HG03196 (cell line): ENCODE data around the gene CPNE9.
"Not testable (repeated sequence)": the region's sequence is repeated elsewhere in the genome, so short reads cannot be mapped to it uniquely, and the experiment has no call there.

Experiments
- ATAC-seq: cut with Tn5 transposase; IDR thresholded peaks from one replicate; pipeline ENCODE4 v1.9.1; 2021; ENCODE audit not compliant: unreplicated experiment

Gene CPNE9

DNA sequence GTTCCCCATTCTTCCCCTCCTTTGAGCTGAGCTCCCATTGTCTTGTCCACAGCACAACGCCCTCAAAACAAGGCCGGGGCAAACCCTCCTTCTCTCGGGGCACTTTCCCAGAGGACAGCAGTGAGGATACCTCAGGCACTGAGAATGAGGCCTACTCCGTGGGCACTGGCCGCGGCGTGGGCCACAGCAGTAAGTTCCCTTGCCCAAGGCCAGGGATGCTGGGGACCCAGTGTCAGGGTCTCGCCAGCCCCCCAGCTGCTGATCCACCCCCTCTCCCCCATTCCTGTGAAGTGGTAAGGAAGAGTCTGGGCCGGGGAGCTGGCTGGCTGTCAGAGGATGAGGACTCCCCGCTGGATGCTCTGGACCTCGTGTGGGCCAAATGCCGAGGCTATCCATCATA lies 41.9 kb downstream of the CPNE9 start:
- no peak for ATAC-seq

DNA sequence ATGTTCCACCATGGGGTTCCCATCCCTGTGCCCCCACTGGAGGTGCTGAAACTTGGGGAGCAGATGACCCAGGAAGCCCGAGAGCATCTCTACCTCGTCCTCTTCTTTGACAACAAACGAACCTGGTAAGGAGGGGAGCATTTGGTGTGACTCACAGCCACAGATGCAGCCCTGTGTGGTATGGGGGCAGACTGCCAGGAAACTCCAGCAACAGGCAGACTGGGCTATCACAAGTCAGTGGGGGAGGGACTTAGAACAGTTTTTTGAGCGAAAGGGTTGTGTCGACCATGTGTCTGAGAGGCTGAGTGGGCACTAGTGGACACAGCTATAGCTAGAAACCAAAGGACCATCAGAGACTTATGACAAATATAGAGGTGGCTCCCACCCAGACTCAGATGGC lies 42.7 kb downstream of the CPNE9 start:
- no peak for ATAC-seq

DNA sequence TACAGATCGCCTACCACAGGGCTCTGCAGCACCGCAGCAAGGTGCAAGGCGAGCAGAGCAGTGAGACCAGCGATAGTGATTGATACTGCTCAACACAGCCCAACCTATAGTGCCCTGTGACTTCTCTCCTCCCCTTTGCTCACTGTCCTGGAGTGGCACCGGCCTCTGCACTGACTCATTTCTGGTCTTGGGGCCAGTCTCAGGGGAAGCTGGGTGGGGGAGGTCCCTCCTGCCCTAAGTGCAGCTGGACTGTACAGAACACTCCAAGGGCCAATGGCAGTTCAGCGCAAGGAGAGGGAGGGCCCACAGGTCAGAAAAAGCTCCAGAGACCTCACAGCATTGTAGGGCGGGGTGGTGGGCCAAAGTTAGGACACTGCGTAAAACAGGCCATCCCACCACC lies 43.6 kb downstream of the CPNE9 start:
- no peak for ATAC-seq

DNA sequence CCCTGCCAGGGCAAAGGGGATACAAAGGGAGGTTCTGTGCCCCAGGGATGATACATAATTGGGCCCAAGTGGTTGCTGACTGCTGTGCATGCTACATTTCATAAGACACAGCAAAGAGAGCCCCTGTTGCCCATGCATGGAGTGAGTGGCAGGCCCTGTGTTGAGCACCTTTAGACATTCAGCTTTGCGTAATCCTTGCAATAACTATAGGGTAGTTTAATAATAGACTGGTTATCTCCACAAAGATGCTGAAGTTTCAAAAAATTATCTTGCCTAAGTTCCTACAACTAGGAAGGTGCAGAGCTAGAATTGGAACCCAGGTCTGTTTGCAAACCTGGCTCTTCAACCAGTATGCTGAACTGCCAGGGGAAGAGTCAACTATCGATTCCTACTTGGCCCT lies 44.4 kb downstream of the CPNE9 start:
- no peak for ATAC-seq

DNA sequence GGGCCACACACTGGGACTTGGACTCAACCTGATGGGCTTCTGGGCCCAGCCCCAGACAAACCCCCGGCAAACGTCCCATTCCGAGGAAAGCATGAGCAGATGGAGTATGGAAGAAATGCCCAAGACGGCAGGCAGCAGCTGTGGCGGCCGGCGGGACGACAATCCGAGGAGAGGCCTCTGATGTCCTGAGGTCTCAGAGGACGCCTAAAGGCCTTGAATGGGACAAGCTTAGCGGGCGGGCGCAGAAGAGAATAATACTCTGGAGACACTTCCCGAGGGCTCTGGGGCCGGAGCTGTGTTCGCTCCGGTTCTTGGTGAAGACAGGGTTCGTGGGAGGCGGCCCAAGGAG lies 45.6 kb downstream of the CPNE9 start:
- no peak for ATAC-seq

DNA sequence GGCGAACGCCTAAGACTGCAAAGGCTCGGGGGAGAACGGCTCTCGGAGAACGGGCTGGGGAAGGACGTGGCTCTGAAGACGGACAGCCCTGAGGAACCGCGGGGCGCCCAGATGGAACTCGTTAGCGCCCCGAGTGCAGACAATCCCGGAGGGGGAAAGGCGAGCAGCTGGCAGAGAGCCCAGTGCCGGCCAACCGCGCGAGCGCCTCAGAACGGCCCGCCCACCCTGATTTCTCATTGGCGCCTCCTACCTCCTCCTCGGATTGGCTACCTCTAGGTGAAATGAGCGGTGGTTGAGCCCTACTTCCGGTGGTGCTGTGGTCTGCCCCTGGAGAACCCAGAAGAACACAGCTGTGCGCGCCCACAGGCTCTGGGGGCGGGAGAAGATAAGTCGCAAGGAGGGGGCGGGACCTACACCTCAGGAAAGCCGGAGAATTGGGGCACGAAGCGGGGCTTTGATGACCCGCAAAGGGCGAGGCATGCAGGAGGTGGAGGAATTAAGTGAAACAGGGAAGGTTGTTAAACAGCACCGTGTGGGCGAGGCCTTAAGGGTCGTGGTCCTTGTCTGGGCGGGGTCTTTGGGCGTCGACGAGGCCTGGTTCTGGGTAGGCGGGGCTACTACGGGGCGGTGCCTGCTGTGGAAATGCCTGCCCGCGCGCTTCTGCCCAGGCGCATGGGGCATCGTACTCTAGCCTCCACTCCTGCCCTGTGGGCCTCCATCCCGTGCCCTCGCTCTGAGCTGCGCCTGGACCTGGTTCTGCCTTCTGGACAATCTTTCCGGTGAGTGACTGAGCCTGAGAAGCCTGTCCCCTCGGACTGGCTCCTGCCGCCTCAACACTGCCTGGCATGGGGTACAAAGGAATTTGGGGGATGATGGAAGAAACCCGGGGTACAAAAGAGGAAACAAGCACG lies 46.3 kb downstream of the CPNE9 start, which contains the start of gene OGG1:
Gene OGG1 (plus strand): TSS at position 308 of the 911 bp plus-strand sequence. CDS start 335 bp downstream, at position 643.
- peak; percentile 84 for ATAC-seq

DNA sequence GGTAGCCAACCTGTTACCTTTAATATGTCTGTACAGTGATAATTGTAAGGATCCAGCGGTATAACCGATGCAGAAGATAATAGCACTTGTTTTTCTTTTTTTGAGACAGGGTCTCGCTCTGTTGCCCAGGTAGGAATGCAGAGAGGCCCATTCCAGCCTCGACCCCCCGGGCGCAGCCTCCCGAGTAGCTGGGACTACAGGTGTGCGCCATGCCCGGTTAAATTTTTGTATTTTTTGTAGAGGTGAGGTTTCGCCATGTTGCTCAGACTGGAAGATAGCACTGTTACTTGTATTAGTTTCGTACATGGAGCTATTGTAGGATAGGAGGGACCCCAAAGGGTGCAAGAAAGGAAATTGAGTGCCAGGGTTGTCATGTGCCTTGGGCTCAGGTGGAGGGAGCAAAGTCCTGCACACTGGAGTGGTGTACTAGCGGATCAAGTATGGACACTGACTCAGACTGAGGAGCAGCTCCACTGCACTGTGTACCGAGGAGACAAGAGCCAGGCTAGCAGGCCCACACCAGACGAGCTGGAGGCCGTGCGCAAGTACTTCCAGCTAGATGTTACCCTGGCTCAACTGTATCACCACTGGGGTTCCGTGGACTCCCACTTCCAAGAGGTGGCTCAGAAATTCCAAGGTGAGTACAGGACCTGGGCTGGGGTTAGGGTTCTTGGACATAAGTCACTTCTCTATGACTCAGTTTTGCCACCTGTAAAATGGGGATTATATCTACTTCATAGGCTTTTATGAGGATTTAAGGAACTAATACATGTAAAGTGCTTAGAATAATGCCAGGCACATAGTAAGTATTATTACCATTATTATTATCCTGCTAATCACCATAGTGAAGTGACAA lies 47.2 kb downstream of the CPNE9 start:
- no peak for ATAC-seq

DNA sequence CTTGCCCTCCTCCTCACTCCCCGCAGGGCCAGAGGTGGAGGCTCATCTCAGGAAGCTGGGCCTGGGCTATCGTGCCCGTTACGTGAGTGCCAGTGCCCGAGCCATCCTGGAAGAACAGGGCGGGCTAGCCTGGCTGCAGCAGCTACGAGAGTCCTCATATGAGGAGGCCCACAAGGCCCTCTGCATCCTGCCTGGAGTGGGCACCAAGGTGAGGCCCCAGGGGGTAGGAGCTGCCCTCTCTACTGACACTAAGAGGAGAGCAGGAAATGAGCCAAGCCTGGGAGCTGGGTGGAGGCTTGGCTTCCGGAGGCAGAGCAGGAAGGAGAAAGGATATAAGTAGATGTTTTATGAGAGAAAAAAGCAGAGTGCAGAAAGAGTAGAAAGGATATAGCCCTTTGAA lies 51.0 kb downstream of the CPNE9 start:
- no peak for ATAC-seq

DNA sequence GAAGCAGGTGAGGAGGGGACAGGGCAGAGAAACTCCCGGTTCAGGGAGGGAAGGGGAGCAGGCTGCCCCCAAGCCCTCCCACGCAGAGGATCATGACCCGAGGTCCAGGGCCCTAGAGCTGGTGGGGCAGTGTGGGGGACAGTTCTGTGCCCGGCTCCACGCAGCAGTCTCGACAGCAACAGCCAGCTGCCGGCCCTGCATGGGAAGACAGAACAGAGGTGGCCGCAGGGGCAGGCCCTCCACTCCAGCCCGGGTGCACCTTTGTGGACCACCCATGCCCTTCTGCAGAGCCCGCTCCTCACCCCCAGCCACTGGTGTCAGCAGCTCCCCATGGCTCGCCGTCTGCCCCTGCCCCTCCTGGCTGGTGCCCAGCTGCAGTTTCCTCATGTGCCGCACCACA lies 53.8 kb downstream of the CPNE9 start:
- ATAC-seq: no peak

DNA sequence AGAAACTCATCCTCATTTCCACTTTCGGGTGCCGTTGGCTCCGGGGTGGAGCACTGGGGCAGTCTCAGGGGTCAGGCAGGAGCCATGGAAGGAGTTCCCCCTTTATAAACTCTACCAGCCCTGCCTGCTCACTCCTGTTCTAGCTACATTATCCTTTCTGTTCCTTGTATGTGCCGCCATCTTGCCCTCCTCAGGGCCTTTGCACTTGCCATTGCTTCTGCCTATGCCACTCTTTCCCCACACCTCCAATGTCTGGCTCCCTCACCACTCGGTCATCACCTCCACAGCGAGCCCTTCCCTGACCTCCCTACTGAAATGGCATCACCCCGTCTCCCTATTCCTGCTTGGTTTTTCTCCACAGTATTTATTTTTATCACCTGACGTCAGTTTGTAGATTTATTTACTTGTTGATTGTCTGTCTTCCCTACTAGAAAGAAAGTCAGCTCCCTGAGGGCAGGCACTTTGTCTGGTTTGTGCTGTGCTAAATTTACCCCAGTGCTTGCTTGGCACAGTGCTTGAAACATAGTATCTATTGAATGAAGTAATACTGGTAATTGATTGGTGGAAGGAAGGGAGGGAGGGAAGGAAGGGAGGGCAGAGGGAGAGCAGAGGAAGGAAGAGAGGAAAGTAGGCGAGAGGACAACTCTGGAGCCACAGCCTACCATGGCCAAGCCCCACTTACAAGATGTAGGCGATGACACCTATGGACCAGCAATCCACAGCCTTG lies 57.3 kb downstream of the CPNE9 start:
- ATAC-seq: no peak

DNA sequence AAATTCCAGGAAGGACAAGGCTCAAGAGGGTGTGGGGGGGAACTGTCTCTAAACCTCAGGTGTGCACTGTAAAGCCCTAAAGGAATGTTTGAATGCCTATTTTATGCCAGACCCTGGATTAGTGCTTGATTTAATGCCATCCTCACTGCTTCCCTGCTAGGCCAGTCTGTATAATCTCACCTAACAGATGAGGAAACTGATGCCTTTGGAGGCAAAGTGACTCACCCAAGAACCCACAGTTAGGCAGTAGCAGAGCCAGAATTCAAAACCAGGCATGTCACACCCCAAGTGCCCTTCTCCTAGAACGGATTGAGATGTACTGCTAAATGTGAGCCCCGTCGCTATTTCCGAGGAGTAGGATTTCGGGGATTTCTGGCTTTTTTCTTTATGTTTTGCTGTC lies 58.3 kb downstream of the CPNE9 start:
- no peak for ATAC-seq

DNA sequence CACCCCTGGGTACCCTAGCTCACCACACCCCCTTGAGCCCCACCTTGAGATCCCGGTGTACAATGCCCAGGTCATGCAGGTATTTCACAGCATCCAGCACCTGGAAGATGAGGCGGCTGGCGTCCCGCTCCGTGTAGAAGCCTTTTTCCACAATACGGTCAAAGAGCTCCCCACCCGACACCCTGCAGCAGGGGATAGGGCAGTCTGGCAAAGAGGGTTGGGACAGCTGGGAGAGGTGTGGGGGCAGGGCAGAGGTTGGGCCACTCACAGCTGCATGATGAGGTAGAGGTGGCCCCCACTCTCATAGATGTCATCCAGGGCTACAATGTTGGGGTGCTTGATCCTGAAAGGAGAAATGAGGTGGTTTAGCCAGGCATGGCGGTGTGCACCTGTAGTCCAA lies 59.2 kb downstream of the CPNE9 start:
- no peak for ATAC-seq

DNA sequence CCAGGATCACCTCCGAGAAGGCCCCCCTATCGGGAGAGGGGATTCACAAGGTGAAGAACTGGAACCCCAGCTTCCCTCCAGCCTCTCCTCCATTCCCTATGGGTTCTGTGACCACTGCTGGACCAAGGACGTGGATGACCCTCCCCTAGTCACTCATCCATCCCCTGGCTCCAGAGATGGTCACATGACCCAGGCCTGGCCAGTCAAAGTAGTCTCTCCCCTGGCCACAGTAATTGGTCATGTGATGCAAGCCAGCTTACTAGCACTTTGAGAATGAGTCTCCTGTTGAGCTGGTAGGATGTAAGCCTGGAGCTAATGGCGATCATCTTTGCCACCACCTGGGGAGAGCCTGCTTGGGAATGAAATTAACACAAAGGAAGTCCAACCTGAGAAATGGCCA lies 62.2 kb downstream of the CPNE9 start:
- ATAC-seq: no peak

DNA sequence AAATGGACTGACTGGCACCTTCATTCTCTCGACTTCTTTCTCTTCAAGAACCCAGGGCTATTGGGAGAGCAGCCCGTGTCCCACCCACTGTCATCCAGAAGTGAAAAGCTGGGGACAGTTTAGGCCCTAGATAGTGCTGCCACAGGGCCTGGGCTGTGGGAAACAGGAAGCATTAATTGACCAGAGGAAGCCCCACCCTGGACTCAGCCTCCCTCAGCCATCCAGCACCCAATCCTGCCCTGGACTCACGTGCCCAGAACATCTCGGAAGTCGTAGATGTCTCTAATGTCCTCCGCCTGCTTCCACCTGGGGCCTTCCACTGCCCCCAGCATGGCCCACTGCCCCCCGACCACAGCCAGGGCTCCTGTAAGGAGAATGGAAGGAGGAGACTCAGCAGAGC lies 63.8 kb downstream of the CPNE9 start:
- no peak for ATAC-seq

DNA sequence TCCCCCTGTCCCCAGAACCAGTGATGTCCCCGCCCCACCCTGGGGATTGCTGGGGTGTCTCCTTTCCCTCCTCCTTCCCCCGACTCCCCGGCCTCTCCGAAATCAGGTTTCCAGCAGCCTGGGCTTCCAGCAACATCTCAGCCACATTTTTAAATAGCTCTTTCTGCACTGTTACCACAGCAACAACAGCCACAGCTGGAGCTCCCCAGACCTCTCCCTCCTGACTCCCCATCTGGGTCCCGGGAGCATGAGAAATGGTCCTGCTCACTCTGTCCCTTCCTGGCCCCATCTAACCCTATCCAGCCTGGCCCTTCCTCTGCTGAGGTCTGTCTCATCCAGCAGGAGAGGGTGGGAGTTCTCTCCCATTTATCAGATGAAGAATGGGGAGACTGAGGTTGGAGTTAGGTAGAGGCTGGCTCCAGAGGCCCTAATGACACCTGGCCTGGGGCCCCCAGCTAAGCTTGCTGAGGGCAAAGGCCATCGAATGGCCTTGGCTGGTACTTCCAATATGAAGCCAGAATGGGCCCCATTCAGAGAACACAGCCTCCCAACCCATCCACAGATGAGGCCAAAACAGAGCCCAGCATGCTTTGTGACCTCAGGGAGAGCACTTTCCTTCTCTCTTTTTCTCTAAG lies 64.6 kb downstream of the CPNE9 start:
- ATAC-seq: no peak

DNA sequence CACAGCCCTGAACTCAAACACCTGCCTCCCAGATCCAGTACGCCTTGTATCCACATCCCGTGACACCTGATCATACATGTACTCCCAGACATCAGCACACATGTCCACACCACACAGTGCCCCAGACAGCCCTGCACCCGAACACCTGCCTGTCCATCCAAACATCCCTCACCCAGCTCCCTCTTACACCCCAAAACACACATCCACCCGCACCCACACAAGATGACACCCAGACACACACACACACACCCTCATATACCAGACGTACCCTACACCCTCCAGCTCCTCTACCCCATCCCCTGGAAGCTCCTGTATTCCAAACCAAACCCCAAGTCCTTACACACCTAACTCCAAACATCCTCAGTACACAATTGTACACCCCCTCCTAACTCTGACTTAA lies 65.4 kb downstream of the CPNE9 start:
- no peak for ATAC-seq

DNA sequence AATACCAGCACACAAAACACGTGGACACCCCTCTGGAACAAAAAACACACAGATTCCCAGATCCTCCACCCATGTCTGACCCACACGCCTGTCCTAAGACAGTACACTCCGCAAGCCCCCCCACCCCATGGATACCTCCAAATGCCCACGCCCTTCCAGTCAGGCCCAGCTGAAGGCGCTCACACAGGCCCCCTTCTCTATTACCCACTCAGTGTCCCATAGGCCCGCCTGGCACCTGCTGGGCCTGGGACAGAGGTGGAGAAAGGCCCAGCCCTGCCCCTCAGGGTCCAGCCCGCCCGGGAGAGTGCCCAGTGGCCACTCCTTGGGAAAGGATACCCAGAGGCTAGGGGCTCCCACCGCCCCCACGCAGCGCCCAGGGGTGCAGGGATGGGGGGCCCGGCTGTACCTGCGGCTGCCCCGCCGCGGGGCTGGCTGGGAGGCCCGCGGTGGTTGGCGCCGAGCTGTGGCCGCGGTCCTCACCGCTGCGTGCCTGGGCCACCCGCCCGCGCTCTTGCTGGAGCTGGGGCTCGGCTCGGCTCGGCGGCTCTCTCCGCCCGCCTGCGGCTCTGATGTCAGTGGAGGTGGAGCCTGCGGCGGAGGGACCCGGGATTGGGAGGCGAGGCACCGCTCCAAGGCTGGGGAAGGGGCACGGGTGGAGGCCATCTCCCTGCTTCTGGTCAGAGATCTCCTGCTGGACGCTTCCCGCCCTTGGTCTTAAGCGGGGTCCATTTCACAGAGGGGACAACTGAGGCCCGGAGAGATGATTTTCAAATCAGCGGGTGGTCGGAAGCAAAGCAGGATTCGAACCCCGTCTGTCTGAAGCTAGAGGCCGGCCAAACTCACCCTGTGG lies 66.0 kb downstream of the CPNE9 start, which contains the start of gene CAMK1:
Gene CAMK1 (minus strand): TSS at position 522 of the 850 bp plus-strand sequence. CDS start 2,198 bp downstream, outside the sequence.
- no peak for ATAC-seq

DNA sequence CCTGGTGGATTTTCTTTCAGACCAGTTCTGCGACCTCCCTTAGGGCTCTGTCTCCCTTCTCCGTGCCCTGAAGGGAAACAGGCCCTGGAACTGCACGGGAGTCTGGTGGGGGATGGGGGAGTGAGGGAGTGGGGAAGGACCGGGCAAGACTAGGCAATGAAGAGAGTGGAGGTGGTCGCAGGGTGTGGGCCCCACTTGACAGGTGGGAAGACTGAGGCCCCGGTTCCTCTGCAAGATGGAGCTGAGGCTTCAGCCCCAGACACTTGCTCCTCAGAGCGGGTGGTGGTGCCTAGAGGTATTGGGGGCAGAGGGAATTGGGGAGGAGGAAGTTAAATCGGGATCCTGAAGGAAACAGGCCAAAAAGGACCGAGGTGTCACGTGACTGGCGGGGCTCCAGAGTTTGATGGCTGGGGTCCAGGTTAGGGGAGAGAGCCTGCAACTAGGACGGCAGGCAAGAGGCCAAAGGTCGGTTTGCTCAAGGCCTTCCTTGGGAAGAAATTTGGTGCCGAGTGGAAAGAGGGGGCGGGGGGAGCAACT lies 66.7 kb downstream of the CPNE9 start:
- ATAC-seq: no peak

DNA sequence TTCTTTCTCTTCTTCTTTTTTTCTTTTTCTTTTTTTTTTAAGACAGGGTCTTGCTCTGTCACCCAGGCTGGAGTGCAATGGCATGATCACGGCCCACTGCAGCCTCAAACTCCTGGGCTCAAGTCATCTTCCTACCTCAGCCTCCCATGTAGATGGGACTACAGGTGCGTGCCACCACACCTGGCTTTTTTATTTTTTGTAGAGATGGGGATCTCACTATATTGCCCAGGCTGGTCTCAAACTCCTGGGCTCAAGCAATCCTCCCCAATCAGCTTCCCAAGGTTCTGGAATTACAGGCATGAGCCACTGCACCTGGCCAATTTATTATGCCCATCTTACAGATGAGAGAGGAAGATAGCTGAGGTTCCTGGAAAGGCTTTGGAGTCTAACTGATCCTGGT lies 67.4 kb downstream of the CPNE9 start:
- ATAC-seq: not testable (repeated sequence)
